HG03439 (cell line): ENCODE results near the gene STRN3.
A peak's percentile ranks its signal among the peaks of the same experiment; 100 is the strongest.
"Not testable (repeated sequence)": the region's sequence is repeated elsewhere in the genome, so short reads cannot be mapped to it uniquely, and the experiment has no call there.

Experiments
- ATAC-seq: cut with Tn5 transposase; IDR thresholded peaks from one replicate; pipeline ENCODE4 v1.9.1; 2021; ENCODE audit warnings: mild to moderate bottlenecking, moderate library complexity; ENCODE audit not compliant: unreplicated experiment

The STRN3 gene

DNA sequence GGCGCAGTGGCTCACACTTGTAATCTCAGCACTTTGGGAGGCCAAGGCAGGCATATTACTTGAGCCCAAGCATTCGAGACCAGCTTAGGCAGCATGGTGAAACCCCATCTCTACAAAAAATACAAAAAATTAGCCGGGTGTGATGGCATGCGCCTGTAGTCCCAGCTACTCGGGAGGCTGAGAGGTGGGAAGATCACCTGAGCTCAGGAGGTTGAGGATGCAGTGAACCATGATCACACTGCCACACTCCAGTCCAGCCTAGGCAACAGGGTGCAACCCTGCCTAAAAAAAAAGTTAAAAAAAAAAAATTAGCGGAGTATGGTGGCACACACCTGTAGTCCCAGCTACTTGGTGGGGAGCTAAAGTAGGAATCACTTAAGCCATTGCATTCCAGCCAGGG lies 22.2 kb downstream of the STRN3 start:
- ATAC-seq: not testable (repeated sequence)

DNA sequence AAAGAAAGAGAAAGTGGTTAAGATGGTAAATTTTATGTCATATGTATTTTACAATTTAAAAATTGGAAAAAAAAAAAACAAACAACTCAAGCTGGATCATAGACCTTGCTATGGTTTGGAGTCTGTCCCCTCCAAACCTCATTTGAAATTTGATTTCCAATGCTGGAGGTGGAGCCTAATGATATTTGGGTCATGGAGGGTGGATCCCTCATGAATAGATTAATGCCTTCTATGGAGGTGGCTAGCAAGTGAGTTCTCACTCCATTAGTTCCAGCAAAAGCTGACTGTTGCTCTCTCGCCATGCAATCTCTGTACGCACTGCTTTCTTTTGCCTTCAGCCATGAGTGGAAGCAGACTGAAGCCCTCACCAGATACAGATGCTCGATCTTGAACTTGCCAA lies 22.9 kb downstream of the STRN3 start:
- ATAC-seq: no peak

DNA sequence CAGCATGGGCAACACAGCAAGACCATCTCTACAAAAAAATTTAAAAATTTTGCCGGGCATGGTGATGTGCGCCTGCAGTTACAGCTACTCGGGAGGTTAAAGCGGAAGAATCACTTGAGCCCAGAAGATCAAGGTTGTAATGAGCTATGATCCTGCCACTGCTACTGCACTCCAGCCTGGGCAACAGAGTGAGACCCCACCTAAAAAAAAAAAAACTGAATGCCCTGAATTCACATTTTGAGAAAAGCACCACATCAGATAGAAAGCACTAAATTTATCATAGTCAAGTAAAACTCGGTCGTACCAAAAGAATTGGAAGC lies 24.9 kb downstream of the STRN3 start:
- no peak for ATAC-seq

DNA sequence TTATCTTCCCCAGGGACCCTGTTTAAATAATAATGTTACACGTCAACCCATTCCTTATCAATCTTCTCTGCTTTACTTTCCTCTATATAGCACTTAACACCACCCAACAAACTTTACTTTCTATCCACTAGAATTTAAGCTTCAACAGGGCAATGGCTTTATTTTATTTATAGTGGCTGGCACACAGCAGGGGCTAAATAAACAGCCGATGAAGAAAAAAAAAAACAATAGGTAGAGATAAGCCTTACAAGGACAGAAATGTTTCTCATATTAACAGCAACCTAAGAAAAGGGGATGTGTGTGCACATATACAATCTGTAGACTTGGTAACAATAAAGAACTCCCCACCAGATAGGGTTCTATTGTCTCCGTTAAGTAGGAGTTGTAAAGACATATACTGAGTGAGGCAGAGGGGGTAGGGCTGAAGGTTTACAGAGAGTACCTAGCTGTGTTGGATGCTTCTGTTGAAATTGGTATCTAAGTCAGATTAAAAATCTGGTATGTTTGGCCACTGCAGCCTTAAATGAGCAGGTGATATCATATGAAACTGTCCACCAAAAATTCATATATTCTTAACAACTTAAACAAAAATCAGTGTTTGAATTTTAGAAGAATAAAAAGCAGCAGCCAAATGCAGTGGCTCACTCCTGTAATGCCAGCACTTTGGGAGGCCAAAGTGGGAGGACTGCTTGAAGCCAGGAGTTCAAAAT lies 25.4 kb downstream of the STRN3 start:
- ATAC-seq: no peak

DNA sequence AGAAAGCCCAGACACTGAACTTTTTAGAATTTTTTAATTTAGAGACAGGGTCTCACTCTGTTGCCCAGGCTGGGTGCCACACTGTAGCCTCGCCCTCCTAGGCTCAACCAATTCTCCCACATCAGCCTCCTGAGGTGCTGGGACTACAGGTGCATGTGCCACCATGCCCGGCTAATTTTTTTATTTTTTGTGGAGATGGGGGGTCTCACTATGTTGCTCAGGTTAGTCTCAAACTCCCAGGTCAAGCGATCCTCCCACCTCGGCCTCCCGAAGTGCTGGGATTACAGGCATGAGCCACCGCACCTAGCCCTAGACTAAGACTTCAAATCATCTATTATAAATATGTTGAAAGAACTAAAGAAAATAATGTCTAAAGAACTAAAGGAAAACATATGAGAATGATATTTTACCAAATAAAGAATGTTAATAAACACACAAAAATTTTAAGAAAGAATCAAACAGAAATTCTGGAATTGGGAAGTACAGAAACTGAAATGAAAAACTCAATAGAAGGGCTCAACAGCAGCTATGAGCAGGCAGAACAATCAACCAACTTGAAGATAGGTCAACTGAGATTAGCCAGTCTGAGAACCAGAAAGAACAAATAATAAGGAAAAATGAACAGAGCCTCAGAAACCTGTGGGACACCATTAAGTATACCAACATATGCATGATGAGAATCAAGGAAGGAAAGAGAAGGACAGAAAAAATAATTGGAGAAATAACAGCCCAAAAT lies 27.0 kb downstream of the STRN3 start:
- ATAC-seq: no peak

DNA sequence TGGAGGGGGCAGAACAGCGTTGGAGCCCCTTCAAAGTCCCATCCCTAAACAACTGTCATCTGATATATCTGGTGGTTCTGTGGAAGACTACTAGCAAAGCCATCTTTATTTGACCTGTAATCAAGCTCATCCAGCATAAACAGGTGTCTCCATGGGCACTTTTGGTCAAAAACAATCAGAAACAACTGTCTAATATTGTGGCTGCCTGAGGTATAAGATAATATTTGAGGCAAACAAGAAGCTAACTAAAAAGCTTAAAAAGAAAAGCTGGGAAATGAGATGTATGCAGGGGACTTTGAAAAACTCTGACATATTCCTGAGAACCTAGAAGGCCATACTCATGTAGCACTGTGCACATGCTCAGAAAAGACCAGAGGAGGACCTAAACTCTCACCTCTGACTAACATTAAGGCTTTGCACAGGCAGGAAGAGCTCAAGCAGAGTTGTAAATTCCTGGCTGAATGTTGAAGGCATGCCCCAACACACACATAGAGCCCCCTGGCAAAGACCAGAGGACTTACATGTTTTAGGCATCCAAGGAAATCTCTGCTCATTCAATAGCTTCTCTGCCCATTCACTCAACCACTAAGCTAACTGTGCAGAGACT lies 28.0 kb downstream of the STRN3 start:
- no peak for ATAC-seq

DNA sequence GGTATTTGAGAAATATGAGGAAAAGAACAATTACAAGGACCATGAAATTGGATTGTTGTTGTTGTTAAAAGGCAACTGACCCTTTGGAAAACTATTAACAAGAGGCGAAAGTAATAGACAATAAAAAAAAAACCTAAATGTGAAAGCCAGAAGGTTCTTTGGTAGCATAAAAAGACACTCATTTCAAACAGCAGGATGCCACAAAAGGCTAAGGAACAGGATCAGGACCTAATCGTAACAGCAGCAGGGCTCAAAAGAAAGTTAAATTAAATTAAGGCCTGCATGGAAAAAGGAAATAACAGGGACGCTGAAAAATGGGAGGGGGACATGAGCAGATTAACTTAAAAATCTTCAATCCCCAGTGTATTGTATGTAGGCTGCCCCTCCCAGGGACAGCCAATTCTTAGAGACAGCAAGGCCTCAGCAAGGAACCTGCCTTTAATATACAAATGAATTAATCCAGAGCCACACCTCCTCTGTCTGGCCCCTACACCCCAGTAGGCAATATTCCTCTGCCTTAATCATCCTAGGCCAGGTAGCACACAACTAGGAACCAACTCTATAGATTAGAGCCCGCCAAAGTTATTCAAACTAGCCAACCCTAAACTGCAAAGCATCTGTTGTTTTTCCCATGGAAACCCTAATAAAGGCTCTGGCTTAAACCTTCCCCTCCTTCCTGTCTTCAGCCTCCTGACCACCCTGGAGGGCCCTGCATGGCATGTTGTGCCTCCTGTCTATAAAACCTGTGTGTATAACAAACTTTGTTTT lies 29.1 kb downstream of the STRN3 start:
- ATAC-seq: no peak

DNA sequence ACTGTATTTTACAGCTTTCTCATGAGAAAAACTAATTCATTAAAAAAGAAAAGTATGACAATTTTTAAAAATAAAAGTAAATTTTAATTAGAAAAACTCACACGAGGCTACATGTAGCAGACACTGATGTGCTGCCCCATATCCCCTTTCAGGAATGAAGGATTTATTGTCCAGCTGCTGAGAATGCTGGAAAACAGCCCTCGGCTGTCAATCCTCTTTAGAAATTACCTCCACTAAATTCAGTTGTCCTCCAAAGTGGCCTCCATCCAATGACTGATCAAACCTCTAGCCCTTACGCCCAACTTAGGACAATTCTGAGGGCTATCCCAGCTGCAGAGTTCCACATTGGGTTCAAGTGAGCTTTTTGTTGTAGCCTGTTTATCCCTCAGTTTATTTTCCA lies 30.5 kb downstream of the STRN3 start:
- ATAC-seq: no peak

DNA sequence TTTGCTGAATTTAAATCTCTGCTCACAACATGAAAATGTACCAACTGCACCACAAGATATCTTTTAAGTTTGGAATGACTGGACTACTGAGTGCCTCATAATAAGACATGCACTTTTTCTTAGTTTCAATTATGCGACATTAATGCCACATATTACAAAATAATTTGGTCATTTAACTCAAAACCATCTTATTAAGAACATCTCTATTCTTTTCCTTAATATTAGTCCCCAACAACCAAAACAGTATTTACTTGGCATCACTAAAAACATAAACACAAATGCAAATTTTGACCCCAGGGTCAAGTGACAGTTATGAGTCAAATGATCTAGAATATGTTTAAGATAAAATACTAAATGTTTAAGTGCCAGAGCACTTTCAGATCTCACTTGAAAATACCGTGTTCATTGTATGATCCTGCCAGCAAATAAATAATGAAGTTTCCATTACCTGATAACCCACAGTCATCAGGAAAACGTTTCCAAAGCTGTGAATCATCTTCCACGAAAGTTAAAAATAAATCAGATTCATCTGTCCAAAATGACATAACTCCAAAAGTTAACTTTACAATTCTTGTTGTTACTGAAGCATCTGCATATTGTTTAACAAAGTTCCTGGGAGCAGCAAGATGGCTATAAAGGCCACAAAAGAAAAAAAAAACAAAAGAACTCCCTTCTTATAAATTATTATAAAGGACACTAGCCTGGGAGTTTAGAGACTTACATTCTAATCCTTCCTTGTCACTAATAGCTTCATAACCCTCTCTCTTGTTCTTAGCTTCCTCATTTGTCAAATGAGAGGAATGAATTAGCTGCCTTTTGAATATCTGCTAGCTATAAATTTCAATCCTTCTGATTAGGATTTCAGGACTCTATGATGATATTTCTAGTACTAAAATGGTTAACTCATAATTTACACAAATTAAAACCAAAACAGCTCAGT lies 31.2 kb downstream of the STRN3 start:
- ATAC-seq: peak; percentile 76

DNA sequence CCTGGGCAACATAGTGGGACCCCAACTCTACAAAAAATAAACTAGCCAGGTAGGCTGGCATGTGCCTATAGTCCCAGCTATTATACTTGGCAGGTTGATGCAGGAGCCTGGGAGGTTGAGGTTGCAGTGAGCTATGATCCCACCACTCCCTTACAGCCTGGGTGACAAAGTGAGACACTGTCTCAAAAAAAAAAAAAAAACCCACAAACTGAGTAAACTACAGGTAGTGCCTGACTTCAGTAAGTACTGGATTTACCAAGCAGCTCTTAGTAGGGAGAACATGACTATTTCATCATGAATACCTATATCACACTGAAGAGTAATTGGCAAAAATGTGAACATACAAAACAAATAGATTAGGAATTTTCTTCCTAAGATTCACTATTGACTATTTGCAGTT lies 33.1 kb downstream of the STRN3 start:
- no peak for ATAC-seq

DNA sequence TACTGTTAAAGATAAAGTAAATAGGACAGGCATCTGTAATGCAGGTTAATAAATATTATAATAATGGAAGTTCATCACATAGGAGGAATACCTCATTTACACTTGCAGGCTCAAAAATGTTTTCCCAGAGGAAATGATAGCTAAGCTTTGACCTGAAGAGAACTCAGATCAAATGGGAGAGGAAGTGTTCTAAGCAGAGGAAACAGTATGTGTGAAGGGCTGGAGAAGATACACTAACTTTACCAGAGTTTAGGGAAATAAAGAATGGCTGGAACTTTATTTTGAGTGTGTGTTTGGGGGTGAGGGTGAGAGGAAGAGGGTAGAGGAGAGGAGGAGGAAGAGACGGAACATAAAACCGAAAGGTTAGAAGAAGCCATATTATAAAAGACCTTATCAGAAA lies 34.8 kb downstream of the STRN3 start:
- ATAC-seq: no peak

DNA sequence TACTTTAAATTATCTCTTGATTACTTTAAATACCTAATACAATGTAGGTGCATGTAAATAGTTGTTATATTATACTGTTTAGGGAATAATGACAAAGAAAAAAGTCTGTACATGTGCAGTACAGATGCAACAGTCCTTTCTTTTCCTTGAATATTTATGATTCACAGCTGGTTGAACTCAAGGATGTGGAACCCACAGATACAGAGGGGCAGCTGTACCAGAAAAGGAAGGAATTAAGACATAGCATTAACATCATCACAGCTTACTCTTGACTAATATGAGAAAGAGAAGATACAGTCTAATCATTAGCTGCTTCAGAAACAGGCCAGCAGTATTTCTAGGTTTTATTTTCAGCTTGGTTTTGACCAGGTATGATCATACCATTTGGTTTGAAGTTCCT lies 35.4 kb downstream of the STRN3 start:
- no peak for ATAC-seq

DNA sequence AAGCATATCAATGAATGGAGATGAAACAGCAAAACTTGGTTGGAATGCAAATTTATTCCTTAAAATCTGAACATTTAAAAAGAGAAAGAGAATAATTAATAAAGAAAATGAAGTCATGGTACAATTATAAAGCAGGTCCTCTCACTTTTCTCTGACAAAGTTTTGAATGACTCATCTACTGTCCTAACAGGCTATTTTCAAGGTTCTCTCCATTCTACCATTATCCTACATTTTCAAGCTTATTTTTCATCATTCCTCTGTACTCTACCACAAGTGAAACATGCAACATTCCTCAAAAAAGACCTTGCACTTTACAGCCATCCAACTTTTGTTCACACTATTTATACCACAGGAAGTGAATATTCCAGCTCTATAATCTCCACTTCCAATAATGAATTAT lies 37.7 kb downstream of the STRN3 start:
- no peak for ATAC-seq

DNA sequence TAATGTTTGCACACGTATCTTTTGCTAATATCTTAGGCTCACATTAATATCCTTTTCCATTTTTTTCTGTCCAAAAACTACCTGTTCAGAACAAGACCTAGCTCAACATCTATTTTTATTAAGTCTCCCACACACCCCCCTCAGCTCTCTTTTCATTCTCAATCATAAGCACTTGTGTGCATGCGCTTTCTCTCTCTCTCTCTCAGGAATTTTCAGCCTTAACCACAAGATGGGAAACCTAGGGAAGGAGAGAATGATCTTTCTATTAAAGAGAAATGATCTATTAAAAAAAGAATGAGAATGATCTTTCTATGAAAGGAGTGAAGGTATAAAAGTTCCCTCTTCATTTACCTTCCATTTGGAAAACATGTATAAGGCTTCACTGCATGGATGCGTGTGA lies 40.4 kb downstream of the STRN3 start:
- no peak for ATAC-seq

DNA sequence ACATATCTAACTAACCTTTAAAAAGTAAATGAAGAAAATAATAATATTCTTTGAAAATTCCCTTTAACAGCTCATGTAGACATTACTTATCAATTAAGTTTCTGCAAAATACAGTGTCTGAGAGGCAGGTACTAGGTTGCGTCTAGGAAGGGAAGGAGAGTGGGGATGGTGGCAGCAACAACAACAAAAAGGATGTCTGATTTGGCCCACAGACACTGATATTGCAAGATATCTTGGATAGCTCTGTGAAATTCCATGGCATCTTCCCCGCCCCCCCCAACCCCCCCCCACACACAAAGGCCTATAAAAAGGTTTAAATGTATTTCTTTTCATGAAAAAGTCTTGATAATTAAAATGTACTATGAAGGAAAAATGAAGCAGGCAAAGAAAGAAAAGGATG lies 42.3 kb downstream of the STRN3 start:
- ATAC-seq: no peak

DNA sequence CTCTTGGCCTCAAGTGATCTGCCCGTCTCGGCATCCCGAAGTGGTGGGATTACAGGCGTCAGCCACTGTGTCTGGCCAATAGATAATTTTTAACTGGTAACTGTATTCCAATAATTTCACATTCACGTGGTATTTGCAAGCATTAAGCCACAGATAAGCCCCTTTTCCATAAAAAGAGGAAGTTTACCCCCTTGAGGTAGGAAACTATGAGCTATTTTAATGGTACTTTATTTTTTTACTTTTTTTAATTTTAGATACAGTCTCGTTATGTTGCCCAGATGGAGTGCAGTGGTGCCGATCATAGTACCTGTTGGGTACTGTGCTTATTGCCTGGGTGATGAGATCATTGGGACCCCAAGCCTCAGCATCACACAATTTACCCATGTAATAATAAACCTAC lies 43.6 kb downstream of the STRN3 start:
- ATAC-seq: no peak

DNA sequence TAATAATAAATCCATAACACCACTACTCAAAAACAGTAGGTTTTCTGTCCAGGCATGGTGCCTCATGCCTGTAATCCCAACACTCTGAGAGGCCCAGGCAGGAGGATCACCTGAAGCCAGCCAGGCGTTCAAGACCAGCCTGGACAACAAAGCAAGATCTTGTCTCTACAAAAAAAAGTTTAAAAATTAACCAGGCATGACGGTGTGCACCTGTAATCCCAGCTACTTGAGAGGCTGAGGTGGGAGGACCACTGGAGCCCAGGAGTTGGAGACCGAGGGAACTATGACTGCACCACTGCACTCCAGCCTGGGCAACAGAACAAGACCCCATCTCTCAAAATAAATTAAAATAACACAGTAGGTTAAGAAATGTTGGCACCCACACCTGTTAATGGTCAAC lies 45.2 kb downstream of the STRN3 start:
- ATAC-seq: no peak

DNA sequence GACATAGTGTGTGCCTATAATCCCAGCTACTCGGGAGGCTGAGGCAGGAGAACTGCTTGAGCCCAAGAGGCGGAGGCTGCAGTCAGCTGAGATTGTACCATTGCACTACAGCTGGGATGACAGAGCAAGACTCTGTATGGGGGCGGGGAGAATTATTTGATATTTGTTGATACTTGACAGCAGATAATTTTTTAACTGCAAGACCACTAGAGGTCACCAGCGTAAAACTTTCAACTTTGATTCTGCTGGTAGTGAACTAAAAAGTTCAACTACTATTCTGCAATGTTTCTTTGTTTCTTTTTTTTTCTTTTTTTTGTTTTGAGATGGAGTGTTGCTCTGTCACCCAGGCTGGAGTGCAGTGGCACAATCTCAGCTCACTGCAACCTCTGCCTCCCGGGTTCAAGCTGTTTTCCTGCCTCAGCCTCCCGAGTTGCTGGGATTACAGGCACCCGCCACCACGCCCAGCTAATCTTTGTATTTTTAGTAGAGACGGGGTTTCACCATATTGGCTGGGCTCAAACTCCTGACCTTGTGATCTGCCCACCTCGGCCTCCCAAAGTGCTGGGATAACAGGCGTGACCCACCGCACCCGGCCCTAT lies 46.0 kb downstream of the STRN3 start:
- peak; percentile 58 for ATAC-seq

DNA sequence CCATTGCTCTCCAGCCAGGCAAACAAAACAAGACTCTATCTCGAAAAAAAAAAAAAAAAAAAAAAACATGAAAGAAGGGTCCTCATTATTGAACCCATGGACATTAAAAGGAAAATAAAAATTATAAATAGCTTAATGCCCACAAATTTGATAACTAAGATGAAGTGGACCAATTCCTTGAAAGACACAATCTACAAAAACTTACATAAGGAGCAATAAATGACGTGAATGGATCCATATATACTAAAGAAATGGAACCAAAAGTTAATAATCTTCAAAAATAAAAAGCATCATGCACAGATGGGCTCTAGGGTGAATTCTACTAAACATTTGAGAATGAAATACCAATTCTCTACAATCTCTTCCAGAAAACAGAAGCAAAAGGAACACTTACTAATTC lies 48.4 kb downstream of the STRN3 start:
- no peak for ATAC-seq

DNA sequence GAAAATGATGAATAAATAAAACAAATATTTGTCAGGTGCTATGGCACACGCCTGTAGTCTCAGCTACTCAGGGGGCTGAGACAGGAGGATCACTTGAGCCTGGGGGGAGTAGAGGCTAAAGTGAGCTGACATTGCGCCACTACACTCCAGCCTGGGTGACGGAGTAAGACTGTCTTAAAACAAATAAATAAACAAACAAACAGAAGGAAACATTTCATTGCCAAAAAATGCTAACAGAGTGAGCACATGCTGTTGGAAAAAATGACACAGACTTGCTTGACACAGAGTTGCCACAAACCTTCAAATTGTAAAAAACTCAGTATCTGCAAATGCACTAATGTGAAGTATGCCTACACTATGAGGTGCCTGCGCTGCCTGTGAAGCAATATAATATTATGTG lies 51.6 kb downstream of the STRN3 start:
- no peak for ATAC-seq
